Measurements from ENCODE around the gene ABCC1. TPM values are rescaled to one million over a fixed set of nuclear protein-coding genes. Genes with fewer than 3 reads are reported as not detected.

ABCC1 gene
- total RNA-seq, 1 donor, result 46.2 TPM

DNA sequence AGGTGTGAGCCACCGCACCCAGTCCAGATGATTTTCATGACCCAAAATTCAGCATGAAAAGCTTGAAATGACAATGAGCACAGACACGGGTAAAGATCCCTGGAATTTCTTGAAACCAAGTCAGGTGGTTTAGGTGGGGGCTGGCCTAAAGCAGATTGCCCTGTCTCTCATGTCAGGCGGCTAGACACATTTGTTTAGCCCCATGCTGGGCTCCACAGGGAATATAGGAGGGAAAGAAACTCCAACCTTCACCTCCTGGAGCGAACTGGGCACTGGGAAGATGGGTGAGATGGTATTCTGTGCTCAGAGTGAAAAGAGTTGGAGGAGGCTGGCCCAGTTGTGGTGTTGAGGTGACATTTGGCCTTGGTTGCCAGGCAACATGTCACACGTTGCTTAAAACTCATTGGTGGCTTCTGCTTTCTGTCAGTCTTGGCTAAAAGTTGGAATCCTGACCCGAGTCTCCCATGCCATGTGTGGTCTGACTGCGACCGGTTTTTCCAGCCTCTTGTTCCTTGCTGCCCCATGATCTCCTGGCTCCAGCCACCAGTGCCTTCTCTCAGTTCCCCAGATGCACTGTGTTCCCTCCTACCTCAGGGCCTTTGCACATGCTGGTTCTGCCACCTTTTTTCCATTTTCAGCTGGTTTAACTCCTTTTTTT, 160.2 kb downstream of the ABCC1 start:
- DNase-seq (ENCODE audit: low read depth), result no peak
- H3K4me3 ChIP-seq (ENCODE audit: low read depth, low read length), result no peak overlapping the region
- TF ChIP-seq, protein P1, sequence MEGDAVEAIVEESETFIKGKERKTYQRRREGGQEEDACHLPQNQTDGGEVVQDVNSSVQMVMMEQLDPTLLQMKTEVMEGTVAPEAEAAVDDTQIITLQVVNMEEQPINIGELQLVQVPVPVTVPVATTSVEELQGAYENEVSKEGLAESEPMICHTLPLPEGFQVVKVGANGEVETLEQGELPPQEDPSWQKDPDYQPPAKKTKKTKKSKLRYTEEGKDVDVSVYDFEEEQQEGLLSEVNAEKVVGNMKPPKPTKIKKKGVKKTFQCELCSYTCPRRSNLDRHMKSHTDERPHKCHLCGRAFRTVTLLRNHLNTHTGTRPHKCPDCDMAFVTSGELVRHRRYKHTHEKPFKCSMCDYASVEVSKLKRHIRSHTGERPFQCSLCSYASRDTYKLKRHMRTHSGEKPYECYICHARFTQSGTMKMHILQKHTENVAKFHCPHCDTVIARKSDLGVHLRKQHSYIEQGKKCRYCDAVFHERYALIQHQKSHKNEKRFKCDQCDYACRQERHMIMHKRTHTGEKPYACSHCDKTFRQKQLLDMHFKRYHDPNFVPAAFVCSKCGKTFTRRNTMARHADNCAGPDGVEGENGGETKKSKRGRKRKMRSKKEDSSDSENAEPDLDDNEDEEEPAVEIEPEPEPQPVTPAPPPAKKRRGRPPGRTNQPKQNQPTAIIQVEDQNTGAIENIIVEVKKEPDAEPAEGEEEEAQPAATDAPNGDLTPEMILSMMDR (IDR thresholded peaks at IDR 0.05; ENCODE audit: insufficient read depth, low read length), result no peak

DNA sequence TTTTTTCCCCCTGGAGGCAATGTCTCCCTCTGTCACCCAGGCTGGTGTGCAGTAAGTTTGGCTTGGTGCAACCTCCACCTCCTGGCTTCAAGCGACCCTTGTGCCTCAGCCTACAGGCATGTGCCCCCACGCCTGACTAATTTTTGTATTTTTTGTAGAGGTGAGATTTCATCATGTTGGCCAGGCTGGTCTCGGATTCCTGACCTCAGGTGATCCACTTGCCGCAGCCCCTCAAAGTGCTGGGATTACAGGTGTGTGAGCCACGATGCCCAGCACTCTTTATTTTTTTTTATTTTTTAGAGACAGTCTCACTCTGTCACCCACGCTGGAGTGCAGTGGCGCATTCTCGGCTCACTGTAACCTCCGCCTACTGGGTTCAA, 160.7 kb downstream of the ABCC1 start:
- TF ChIP-seq, protein P1 (IDR thresholded peaks at IDR 0.05; ENCODE audit: insufficient read depth, low read length), result no peak
- no peak overlapping the region for H3K4me3 ChIP-seq (ENCODE audit: low read depth, low read length)
- no peak for DNase-seq (ENCODE audit: low read depth)

DNA sequence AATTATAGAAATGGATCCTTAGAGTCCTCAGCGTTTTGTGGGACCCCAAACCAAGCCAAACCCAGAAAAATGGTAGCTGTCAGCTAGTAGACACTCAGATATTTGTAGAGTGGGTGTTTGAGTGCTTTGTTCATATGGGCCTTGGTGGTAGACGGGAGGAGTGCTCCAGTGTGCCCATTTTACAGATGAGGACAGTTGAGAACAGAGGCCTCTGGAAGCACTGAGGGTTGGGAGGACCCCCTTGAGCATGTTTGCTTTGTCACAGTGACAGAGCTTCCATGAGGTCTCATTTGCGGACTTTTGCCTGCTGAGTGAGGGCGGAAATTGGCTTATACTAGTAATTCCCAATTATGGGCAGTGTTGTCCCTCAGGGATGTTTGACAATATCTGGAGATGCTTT, 162.2 kb downstream of the ABCC1 start:
- no peak overlapping the region for H3K4me3 ChIP-seq (ENCODE audit: low read depth, low read length)
- TF ChIP-seq, protein P1 (IDR thresholded peaks at IDR 0.05; ENCODE audit: insufficient read depth, low read length), result no peak
- DNase-seq (ENCODE audit: low read depth), result no peak

DNA sequence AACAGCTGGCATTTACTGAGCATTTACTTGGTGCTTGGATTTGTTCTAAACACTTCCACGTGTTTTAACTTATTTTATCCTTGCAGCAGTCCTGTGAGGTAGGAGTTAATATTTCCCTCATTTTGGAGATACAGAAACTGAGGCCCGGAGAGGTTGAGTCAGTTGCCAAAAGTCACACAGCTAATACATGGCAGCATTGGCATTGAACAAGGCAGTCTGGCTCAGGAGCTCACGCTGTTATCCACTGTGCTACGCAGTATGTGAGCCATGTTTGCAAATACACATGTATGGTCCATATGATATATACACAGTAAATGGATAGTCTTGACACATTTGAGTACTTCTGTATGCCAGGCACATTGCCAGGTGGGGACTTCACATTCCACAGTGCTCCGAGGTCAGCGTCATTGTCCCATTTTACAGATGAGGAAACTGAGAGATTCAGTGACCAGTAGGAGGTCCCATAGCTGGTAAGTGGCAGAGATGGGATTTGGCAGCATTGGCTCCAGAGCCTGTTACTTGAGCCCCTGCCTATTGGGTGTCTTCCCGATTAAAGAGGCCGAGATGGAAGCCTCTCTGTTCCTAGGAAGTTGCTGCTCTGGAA, 163.1 kb downstream of the ABCC1 start:
- H3K4me3 ChIP-seq (ENCODE audit: low read depth, low read length), result no peak overlapping the region
- TF ChIP-seq, protein P1 (IDR thresholded peaks at IDR 0.05; ENCODE audit: insufficient read depth, low read length), result no peak
- DNase-seq (ENCODE audit: low read depth), result no peak

DNA sequence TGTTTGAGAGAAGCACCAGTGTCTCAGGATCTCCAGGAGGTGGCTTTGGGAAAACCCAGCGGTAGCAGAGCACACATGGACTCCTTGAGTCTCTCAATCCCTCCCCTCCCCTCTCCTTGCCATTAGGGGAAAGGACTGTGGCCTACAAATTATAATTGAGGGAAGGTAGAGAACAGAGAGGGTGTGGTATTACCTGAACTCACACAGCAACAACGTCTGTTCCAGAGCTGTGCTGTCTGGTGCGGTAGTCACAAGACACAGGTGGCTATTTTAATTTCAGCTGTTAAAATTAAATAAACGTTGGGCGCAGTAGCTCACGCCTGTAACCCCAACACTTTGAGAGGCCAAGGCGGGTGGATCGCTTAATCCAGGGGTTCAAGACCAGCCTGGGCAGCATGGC, 163.7 kb downstream of the ABCC1 start:
- TF ChIP-seq, protein P1 (IDR thresholded peaks at IDR 0.05; ENCODE audit: insufficient read depth, low read length), result no peak
- DNase-seq (ENCODE audit: low read depth), result no peak
- H3K4me3 ChIP-seq (ENCODE audit: low read depth, low read length), result no peak overlapping the region

DNA sequence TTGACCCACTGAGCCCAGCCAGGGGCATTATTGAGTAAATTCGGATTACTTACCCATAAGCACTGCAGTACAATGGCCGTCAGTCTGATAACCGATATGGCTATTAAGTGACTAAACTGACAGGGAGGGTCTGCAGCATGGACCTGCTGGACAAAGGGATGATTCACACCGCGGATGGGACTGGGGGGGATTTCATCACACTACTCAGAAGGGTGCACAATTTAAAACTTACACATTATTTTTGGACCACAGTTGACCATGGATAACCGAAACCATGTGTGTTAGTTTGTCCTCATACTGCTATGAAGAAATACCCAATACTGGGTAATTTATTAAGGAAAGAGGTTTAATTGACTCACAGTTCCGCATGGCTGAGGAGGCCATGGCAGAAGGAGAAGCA, 167.4 kb downstream of the ABCC1 start:
- DNase-seq (ENCODE audit: low read depth), result no peak
- TF ChIP-seq, protein P1 (IDR thresholded peaks at IDR 0.05; ENCODE audit: insufficient read depth, low read length), result no peak
- H3K4me3 ChIP-seq (ENCODE audit: low read depth, low read length), result no peak overlapping the region
